ENCODE results near the gene GSE1. TPM values are rescaled to one million over a fixed set of nuclear protein-coding genes. Genes with fewer than 3 reads are reported as not detected.

Gene GSE1
- total and polyA plus RNA-seq, 9 of the 15 experiments (the other 6 are each of a cell fraction or from before 2014, with no cell fraction given): 12.2 to 244 (median 57.9) TPM

DNA sequence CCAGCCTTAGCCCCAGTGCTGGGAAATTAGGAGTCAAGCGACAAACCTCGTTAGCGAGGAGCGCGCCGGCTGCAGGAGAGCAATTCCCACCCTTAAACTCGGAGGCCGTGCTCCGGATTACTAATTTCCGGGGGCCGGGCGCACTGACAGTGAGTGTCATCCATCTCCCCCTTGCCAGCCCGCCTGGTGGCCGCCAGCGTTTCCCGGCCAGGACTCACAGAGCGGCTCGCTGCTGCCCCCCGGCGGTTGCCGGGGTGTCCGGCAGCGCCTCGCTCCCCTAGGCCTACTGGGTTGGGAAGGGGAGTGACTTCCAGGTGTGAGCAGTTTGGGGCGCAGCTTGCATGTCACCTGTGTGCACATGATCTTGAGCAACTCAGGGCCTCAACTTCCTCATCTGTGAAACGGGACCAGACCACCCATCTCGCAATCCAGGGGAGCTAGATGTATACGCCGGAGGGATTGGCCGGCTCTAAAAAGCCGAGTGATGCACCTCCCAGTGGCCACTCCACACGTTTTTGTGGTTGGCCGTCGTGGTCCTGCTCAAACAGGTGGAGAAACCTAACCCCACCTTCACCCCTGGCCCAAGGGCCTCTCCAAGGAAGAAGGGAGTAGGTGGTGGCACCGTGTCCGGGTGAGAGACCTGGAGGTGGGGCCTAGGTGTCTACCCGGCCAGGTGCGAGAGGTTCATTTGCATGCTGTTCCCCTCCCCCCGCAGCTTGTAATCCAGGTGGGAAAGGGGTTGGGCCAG lies 2.5 kb upstream of the GSE1 start (continued):
- TF ChIP-seq SIN3A (IDR thresholded peaks at IDR 0.05; ENCODE audit: borderline replicate concordance in 2 of 2, control insufficient read depth in 1 of 2, low read depth in 2 of 2, low read length in 2 of 2) (0 out of 4 replicates have a peak, but pooled peaks of 1 of the 2 experiments have one; percentile 47), MTA1 (IDR thresholded peaks at IDR 0.05; ENCODE audit: borderline replicate concordance) (peak; percentile 71; the same call in 1 of the 2 replicates), NR2C1 (IDR thresholded peaks at IDR 0.05) (no peak), NR2C1 (tag; IDR thresholded peaks at IDR 0.05) (peak; percentile 17; the same call in 1 of the 2 replicates), PPARD (CRISPR knock-in tag; IDR thresholded peaks at IDR 0.05) (no peak), KLF16 (IDR thresholded peaks at IDR 0.05) (peak; percentile 74), POU5F1 (IDR thresholded peaks at IDR 0.05; ENCODE audit: borderline replicate concordance, low read depth, low read length, partially characterized antibody) (no peak), KDM4B (IDR thresholded peaks at IDR 0.05; ENCODE audit: borderline replicate concordance in 2 of 2, low read depth in 1 of 2) (0 out of 4 replicates have a peak, but pooled peaks of 1 of the 2 experiments have one; percentile 9), RBM22 (IDR thresholded peaks at IDR 0.05; ENCODE audit: low read depth, low read length, poor library complexity, severe bottlenecking) (peak; percentile 90), PHB2 (IDR thresholded peaks at IDR 0.05; ENCODE audit: low read depth) (no peak), SP2 (IDR thresholded peaks at IDR 0.05; ENCODE audit: extremely low read depth, low read depth, low read length, poor library complexity, severe bottlenecking) (no peak), CEBPG (CRISPR knock-in tag; IDR thresholded peaks at IDR 0.05) (peak; percentile 53), CEBPG (tag; conservative IDR thresholded peaks at IDR 0.05 in 1 of 2, IDR thresholded peaks at IDR 0.05 in 1 of 2) (no peak), POLR2A (conservative IDR thresholded peaks at IDR 0.05) (0 out of 2 replicates have a peak, but pooled peaks have one; percentile 20), RBFOX2 (IDR thresholded peaks at IDR 0.05; ENCODE audit: low read depth, low read length) (peak; percentile 54), SOX6 (IDR thresholded peaks at IDR 0.05) (peak; percentile 56)
- TF ChIP-seq, protein P1, sequence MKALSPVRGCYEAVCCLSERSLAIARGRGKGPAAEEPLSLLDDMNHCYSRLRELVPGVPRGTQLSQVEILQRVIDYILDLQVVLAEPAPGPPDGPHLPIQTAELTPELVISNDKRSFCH (CRISPR knock-in tag; IDR thresholded peaks at IDR 0.05): no peak
- TF ChIP-seq, protein P1 (tag; IDR thresholded peaks at IDR 0.05): peak; percentile 29
- TF ChIP-seq, protein P2, sequence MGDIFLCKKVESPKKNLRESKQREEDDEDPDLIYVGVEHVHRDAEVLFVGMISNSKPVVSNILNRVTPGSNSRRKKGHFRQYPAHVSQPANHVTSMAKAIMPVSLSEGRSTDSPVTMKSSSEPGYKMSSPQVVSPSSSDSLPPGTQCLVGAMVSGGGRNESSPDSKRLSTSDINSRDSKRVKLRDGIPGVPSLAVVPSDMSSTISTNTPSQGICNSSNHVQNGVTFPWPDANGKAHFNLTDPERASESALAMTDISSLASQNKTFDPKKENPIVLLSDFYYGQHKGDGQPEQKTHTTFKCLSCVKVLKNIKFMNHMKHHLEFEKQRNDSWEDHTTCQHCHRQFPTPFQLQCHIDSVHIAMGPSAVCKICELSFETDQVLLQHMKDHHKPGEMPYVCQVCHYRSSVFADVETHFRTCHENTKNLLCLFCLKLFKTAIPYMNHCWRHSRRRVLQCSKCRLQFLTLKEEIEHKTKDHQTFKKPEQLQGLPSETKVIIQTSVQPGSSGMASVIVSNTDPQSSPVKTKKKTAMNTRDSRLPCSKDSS (IDR thresholded peaks at IDR 0.05; ENCODE audit: low read depth, partially characterized antibody): no peak
- TF ChIP-seq, protein P3, sequence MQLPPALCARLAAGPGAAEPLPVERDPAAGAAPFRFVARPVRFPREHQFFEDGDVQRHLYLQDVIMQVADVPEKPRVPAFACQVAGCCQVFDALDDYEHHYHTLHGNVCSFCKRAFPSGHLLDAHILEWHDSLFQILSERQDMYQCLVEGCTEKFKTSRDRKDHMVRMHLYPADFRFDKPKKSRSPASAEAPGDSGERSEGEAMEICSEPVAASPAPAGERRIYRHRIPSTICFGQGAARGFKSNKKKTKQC (CRISPR knock-in tag; IDR thresholded peaks at IDR 0.05): 0 out of 2 replicates have a peak, but pooled peaks have one; percentile 1
- TF ChIP-seq, protein P4, sequence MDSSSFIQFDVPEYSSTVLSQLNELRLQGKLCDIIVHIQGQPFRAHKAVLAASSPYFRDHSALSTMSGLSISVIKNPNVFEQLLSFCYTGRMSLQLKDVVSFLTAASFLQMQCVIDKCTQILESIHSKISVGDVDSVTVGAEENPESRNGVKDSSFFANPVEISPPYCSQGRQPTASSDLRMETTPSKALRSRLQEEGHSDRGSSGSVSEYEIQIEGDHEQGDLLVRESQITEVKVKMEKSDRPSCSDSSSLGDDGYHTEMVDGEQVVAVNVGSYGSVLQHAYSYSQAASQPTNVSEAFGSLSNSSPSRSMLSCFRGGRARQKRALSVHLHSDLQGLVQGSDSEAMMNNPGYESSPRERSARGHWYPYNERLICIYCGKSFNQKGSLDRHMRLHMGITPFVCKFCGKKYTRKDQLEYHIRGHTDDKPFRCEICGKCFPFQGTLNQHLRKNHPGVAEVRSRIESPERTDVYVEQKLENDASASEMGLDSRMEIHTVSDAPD (CRISPR knock-in tag; IDR thresholded peaks at IDR 0.05): no peak
- TF ChIP-seq, protein P5, sequence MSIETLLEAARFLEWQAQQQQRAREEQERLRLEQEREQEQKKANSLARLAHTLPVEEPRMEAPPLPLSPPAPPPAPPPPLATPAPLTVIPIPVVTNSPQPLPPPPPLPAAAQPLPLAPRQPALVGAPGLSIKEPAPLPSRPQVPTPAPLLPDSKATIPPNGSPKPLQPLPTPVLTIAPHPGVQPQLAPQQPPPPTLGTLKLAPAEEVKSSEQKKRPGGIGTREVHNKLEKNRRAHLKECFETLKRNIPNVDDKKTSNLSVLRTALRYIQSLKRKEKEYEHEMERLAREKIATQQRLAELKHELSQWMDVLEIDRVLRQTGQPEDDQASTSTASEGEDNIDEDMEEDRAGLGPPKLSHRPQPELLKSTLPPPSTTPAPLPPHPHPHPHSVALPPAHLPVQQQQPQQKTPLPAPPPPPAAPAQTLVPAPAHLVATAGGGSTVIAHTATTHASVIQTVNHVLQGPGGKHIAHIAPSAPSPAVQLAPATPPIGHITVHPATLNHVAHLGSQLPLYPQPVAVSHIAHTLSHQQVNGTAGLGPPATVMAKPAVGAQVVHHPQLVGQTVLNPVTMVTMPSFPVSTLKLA (conservative IDR thresholded peaks at IDR 0.05): peak; percentile 78 to 86
